Hindlimb muscle (tissue), 1 donor: ENCODE measurements around the gene LSM14B. TPM values are rescaled to one million over a fixed set of nuclear protein-coding genes. Genes with fewer than 3 reads are reported as not detected.

Source experiments
- polyA plus RNA-seq: library from polyadenylated mRNA; unstranded; fragments of 120-200 nt; gene quantifications from one replicate; pipeline ENCODE4 v1.2.1, GENCODE V29; 2013; ENCODE audit not compliant: insufficient read length

LSM14B gene
- polyA plus RNA-seq, 1 donor: 91.1 TPM

Other genes with a start within 250 kb of the LSM14B start
- 16.3 TPM for gene TAF4, start 56.6 kb upstream of the LSM14B start, polyA plus RNA-seq
- gene PSMA7, start 20.9 kb downstream of the LSM14B start, polyA plus RNA-seq: 156 TPM
- gene SS18L1, start 21.3 kb downstream of the LSM14B start, polyA plus RNA-seq: 17.8 TPM
- 35.7 TPM for gene MTG2, start 60.6 kb downstream of the LSM14B start, polyA plus RNA-seq
- gene HRH3, start 97.8 kb downstream of the LSM14B start, polyA plus RNA-seq: 2.2 TPM
- 30.3 TPM for gene OSBPL2, start 116.0 kb downstream of the LSM14B start, polyA plus RNA-seq
- gene ADRM1, start 180.5 kb downstream of the LSM14B start, polyA plus RNA-seq: 69.4 TPM
- 96.2 TPM for gene LAMA5, start 244.8 kb downstream of the LSM14B start, polyA plus RNA-seq